Endothelial cell of umbilical vein (primary cell): ENCODE measurements around the gene LARP6. TPM values are rescaled to one million over a fixed set of nuclear protein-coding genes. Genes with fewer than 3 reads are reported as not detected.
"Not testable (repeated sequence)": the region's sequence is repeated elsewhere in the genome, so short reads cannot be mapped to it uniquely, and the experiment has no call there.

Experiments
- BruUV-seq: library from RNA; stranded (reverse); fragments of 400-500 nt; replicated peaks from 2 replicates; lab custom pipeline; 2021; lab: Mats Ljungman, UMichigan
- CTCF ChIA-PET: fragments of 300-600, 350-600 bp; sonication (Branson Sonifier 250); formaldehyde crosslinking; loops from one replicate; lab custom pipeline; 2021; ENCODE audit warnings: antibody characterized with exemption, inconsistent platforms; lab: Charles Lee
- POLR2A ChIA-PET: fragments of 300-600, 350-600 bp; sonication (Branson Sonifier 250); formaldehyde crosslinking; loops from one replicate; lab custom pipeline; 2021; ENCODE audit warnings: antibody characterized with exemption, inconsistent platforms; lab: Charles Lee
- DNase-seq: peaks from one replicate; pipeline ENCODE4 v3.0.0-alpha.2; 2011; ENCODE audit warnings: low read depth, low spot score
- FAIRE-seq: peaks from 2 replicates; lab custom pipeline; 2011; peaks lifted over from hg19 to GRCh38; lab: Jason Lieb, UNC
- H2AFZ ChIP-seq: 2 replicates; pipeline ENCODE4 v1.6.0; 2012; ENCODE audit warnings: low read depth, low read length, control low read depth, inconsistent platforms
- H3K27ac ChIP-seq: 2 replicates; pipeline ENCODE4 v1.5.1; 2011; ENCODE audit warnings: low read depth, mild to moderate bottlenecking, control low read depth, low read length, moderate library complexity; ENCODE audit not compliant: insufficient read depth
- H3K27me3 ChIP-seq, 2 experiments: 2 replicates each; pipeline versions ENCODE4 v1.6.0 to v1.6.1; 2011; ENCODE audit warnings: low read length in 2 of 2, mixed read lengths in 1 of 2; ENCODE audit not compliant: control insufficient read depth in 2 of 2, insufficient read depth in 2 of 2
- H3K36me3 ChIP-seq, 2 experiments: 2 replicates in 1 of 2; 3 replicates in 1 of 2; pipeline ENCODE4 v1.5.1; 2011; ENCODE audit warnings: low read length in 2 of 2, mild to moderate bottlenecking in 1 of 2, moderate library complexity in 1 of 2; ENCODE audit not compliant: control insufficient read depth in 2 of 2, insufficient read depth in 2 of 2; ENCODE audit errors: extremely low read depth in 1 of 2
- H3K4me1 ChIP-seq: 3 replicates; pipeline ENCODE4 v1.5.1; 2011; ENCODE audit warnings: mild to moderate bottlenecking, low read length; ENCODE audit not compliant: control insufficient read depth, insufficient read depth; ENCODE audit errors: extremely low read depth
- H3K4me2 ChIP-seq: 2 replicates; pipeline ENCODE4 v1.6.1; 2011; ENCODE audit warnings: low read length, control low read depth, mixed read lengths; ENCODE audit not compliant: insufficient read depth
- H3K4me3 ChIP-seq, 3 experiments: fragments of 200-600 bp in 1 of 3; sonication (generic), shearing (Covaris generic) in 1 of 3; replicated peaks in 1 of 3; 2 replicates each; pipeline ENCODE4 v1.5.1; 2011 to 2016; ENCODE audit warnings: control low read depth in 3 of 3, low read length in 3 of 3, mild to moderate bottlenecking in 2 of 3, inconsistent platforms in 1 of 3, low read depth in 1 of 3, moderate library complexity in 1 of 3; ENCODE audit not compliant: insufficient read depth in 1 of 3
- H3K79me2 ChIP-seq: 2 replicates; pipeline ENCODE4 v1.6.0; 2012; ENCODE audit warnings: low read length, inconsistent platforms; ENCODE audit not compliant: control insufficient read depth, insufficient read depth
- H3K9ac ChIP-seq: replicated peaks from 2 replicates; pipeline ENCODE3; 2011; ENCODE audit warnings: low read length, control low read depth; ENCODE audit not compliant: insufficient read depth; ENCODE audit errors: extremely low read depth
- H3K9me1 ChIP-seq: replicated peaks from 3 replicates; pipeline ENCODE4 v1.6.0; 2011; ENCODE audit warnings: mild to moderate bottlenecking, low read length; ENCODE audit not compliant: control insufficient read depth, insufficient read depth; ENCODE audit errors: extremely low read depth
- H3K9me3 ChIP-seq: replicated peaks from 2 replicates; pipeline ENCODE4 v1.5.1; 2012; ENCODE audit warnings: low read length, inconsistent platforms; ENCODE audit not compliant: control insufficient read depth, insufficient read depth
- H4K20me1 ChIP-seq: replicated peaks from 2 replicates; pipeline ENCODE3; 2011; ENCODE audit warnings: mild to moderate bottlenecking, low read length; ENCODE audit not compliant: control insufficient read depth, insufficient read depth; ENCODE audit errors: extremely low read depth
- CTCF ChIP-seq, 2 donors: IDR thresholded peaks; 1 replicate in 1 of 2; 2 replicates in 1 of 2; pipeline ENCODE4 v1.5.1; 2011; ENCODE audit warnings: low read length in 2 of 2, mild to moderate bottlenecking in 2 of 2, moderate library complexity in 2 of 2, control low read depth in 1 of 2, inconsistent platforms in 1 of 2, low read depth in 1 of 2; ENCODE audit not compliant: insufficient read depth in 1 of 2; ENCODE audit errors: extremely low read depth in 1 of 2
- EZH2 ChIP-seq: IDR thresholded peaks from 2 replicates; pipeline ENCODE4 v1.6.1; 2012; ENCODE audit warnings: borderline replicate concordance, low read depth, mild to moderate bottlenecking, moderate library complexity, low read length, inconsistent platforms; ENCODE audit not compliant: severe bottlenecking
- FOS ChIP-seq: IDR thresholded peaks from 2 replicates; pipeline ENCODE4 v1.6.1; 2011; ENCODE audit warnings: mild to moderate bottlenecking, low read length, moderate library complexity, borderline replicate concordance; ENCODE audit not compliant: insufficient read depth
- GATA2 ChIP-seq: IDR thresholded peaks from 2 replicates; pipeline ENCODE4 v1.7.0; 2011; ENCODE audit warnings: low read depth, mild to moderate bottlenecking, moderate library complexity, mixed read lengths, low read length; ENCODE audit not compliant: insufficient read length, insufficient read depth
- JUN ChIP-seq: IDR thresholded peaks from 2 replicates; pipeline ENCODE4 v1.6.1; 2011; ENCODE audit warnings: borderline replicate concordance, low read depth; ENCODE audit not compliant: insufficient read length, insufficient read depth
- MAX ChIP-seq: IDR thresholded peaks from 2 replicates; pipeline ENCODE4 v1.6.1; 2011; ENCODE audit not compliant: insufficient read depth, insufficient read length
- MYC ChIP-seq: IDR thresholded peaks from one replicate; pipeline ENCODE4 v1.6.1; 2011; ENCODE audit warnings: mild to moderate bottlenecking, low read depth, low read length
- POLR2A ChIP-seq: IDR thresholded peaks from 2 replicates; pipeline ENCODE4 v1.6.1; 2012; ENCODE audit warnings: low read depth, mild to moderate bottlenecking, control low read depth, low read length
- POLR2AphosphoS5 ChIP-seq: IDR thresholded peaks from 2 replicates; pipeline ENCODE4 v1.6.1; 2012; ENCODE audit warnings: low read depth, mild to moderate bottlenecking, control low read depth, low read length, moderate library complexity; ENCODE audit not compliant: insufficient read depth
- dilution Hi-C: fragments of 300-500 bp; cut with MboI; formaldehyde crosslinking; loops from one replicate; pipeline ENCODE4 v1.15.0; 2019; ENCODE audit warnings: low sequenced_read_pairs; ENCODE audit not compliant: extremely low pct_ligation_motif_present
- intact Hi-C: fragments of 100-400 bp; cut with micrococcal nuclease; formaldehyde crosslinking; loops from one replicate; pipeline ENCODE4 v1.10.0; 2022
- polyA plus RNA-seq, 4 experiments: library from polyadenylated mRNA; depleted of rRNA in 3 of 4; stranded (reverse) in 3 of 4; unstranded in 1 of 4; fragments of >200 nt; gene quantifications; 2 replicates each; pipeline versions ENCODE4 v1.2.1 to v1.2.3, GENCODE V29; 2011 to 2012; ENCODE audit warnings: missing spikeins in 1 of 4
- total RNA-seq: library from RNA; stranded (reverse); gene quantifications from 2 replicates; pipeline ENCODE4 v1.2.3, GENCODE V29; 2021

The LARP6 gene
- total and polyA plus RNA-seq, 2 donors (not counting 3 experiments of a cell fraction or from before 2014, with no cell fraction given): 16.9 to 56.2 TPM

- FAIRE-seq (no peak), DNase-seq (no peak)
- no peaks in the 10 kb centered on the region for H3K27me3 ChIP-seq
- H2AFZ ChIP-seq: no peak overlapping the region
- H3K27ac ChIP-seq: no peak overlapping the region
- dilution Hi-C loops: no loop called here
- no TSS peak for BruUV-seq
- intact Hi-C loops: no loop called here
- H3K36me3 ChIP-seq: no peaks in the 10 kb centered on the region
- no peaks in the 10 kb centered on the region for H3K9me1 ChIP-seq
- H3K4me3 ChIP-seq: no peak overlapping the region
- ChIA-PET CTCF (interaction anchor here (1.1 to 9.2 kb wide), 3 partner anchors 15 to 48 kb away, joined by 4 to 72 read pairs (median 4); no protein-coding TSS in a partner anchor), POLR2A (no interaction called here)
- no peaks in the 10 kb centered on the region for H4K20me1 ChIP-seq
- TF ChIP-seq POLR2AphosphoS5 (no peak), CTCF (IDR thresholded peaks at IDR 0.05; ENCODE audit: extremely low read depth in 1 of 2, insufficient read depth in 1 of 2, low read depth in 1 of 2, low read length in 2 of 2) (no peak), MAX (no peak), JUN (no peak), FOS (no peak), POLR2A (no peak), EZH2 (no peak), GATA2 (no peak), MYC (no peak)
- no peaks in the 10 kb centered on the region for H3K79me2 ChIP-seq
- no peak overlapping the region for H3K9ac ChIP-seq
- no peak overlapping the region for H3K4me2 ChIP-seq
- H3K4me1 ChIP-seq: peaks cover 16% of the 10 kb centered on the region
- H3K9me3 ChIP-seq: no peaks in the 10 kb centered on the region
Measured at GRCh38 chr15:70859322-70859908, 5.5 kb upstream of the LARP6 start.

- H3K4me2 ChIP-seq, H4K20me1 ChIP-seq, H2AFZ ChIP-seq, H3K9ac ChIP-seq, dilution Hi-C loops, FAIRE-seq, H3K9me3 ChIP-seq, H3K79me2 ChIP-seq, H3K27me3 ChIP-seq, intact Hi-C loops, H3K9me1 ChIP-seq, BruUV-seq, H3K4me3 ChIP-seq, DNase-seq, H3K36me3 ChIP-seq, H3K27ac ChIP-seq, POLR2A ChIA-PET: not testable (repeated sequence)
- peaks cover 17% of the 10 kb centered on the region for H3K4me1 ChIP-seq
- CTCF ChIA-PET: interaction anchor here (0.6 to 9.2 kb wide), 4 partner anchors 16 to 109 kb away, joined by 3 to 72 read pairs (median 10); no protein-coding TSS in a partner anchor
Measured at GRCh38 chr15:70858614-70859321, 4.8 kb upstream of the LARP6 start.
